Measurements from ENCODE around the gene AGAP3.
A peak's percentile ranks its signal among the peaks of the same experiment; 100 is the strongest.

AGAP3 gene

GRCh38 chr7:151057989-151058780, 28.1 kb upstream of the AGAP3 start:
- DNase-seq, result peak; percentile 99

GRCh38 chr7:151058781-151059366, 27.4 kb upstream of the AGAP3 start:
- DNase-seq, result peak; percentile 65

- DNase-seq, result peak; percentile 67
Observed at GRCh38 chr7:151059367-151060112, 26.7 kb upstream of the AGAP3 start, which contains the start of gene SLC4A2. Gene SLC4A2 (plus strand): TSS chr7:151059589. CDS start chr7:151061988, 2,399 bp downstream.

GRCh38 chr7:151060113-151060415, 26.2 kb upstream of the AGAP3 start:
- DNase-seq, result no peak

GRCh38 chr7:151060416-151061212, 25.7 kb upstream of the AGAP3 start:
- no peak for DNase-seq

- no peak for DNase-seq
Observed at GRCh38 chr7:151061213-151062110, 24.8 kb upstream of the AGAP3 start.

GRCh38 chr7:151062111-151062398, 24.2 kb upstream of the AGAP3 start:
- peak; percentile 47 for DNase-seq

- peak; percentile 72 for DNase-seq
Observed at GRCh38 chr7:151062399-151063211, 23.7 kb upstream of the AGAP3 start.

- DNase-seq, result no peak
Observed at GRCh38 chr7:151063212-151063561, 23.1 kb upstream of the AGAP3 start.

GRCh38 chr7:151064454-151064853, 21.8 kb upstream of the AGAP3 start:
- no peak for DNase-seq

GRCh38 chr7:151064993-151065392, 21.3 kb upstream of the AGAP3 start:
- DNase-seq, result no peak

GRCh38 chr7:151065516-151065915, 20.8 kb upstream of the AGAP3 start:
- no peak for DNase-seq

GRCh38 chr7:151066273-151066974, 19.9 kb upstream of the AGAP3 start:
- no peak for DNase-seq

- no peak for DNase-seq
Observed at GRCh38 chr7:151068069-151068773, 18.1 kb upstream of the AGAP3 start.

- DNase-seq, result no peak
Observed at GRCh38 chr7:151069841-151070573, 16.3 kb upstream of the AGAP3 start.

GRCh38 chr7:151070574-151070960, 15.7 kb upstream of the AGAP3 start:
- DNase-seq, result no peak

- DNase-seq, result no peak
Observed at GRCh38 chr7:151071032-151071866, 15.0 kb upstream of the AGAP3 start.

GRCh38 chr7:151073990-151074389, 12.3 kb upstream of the AGAP3 start:
- no peak for DNase-seq

All from retina (tissue), 1 donor.